Fibroblast of upper back skin (primary cell): Measurements from ENCODE around the gene PLEKHA3.
"Not testable (repeated sequence)": the region's sequence is repeated elsewhere in the genome, so short reads cannot be mapped to it uniquely, and the experiment has no call there.

Experiments used
- DNase-seq: peaks from one replicate; pipeline ENCODE4 v3.0.0-alpha.2; 2013

Gene PLEKHA3

DNA sequence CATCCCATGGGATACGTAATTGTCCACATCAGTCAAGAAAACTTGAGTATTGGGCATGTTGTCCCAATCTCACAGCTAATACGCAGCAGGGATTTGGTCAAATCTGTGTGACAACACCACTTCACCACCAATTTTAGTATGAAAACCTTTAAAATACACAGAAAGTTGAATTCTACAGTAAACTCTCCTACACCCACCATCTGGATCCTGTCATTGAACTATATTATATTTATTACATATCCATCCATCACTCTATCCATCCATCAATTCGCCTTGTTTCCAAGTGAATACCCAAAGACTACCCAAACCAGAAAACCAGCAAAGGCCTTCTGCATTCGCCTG is 1.0 kb upstream of the PLEKHA3 start:
- DNase-seq: no peak

DNA sequence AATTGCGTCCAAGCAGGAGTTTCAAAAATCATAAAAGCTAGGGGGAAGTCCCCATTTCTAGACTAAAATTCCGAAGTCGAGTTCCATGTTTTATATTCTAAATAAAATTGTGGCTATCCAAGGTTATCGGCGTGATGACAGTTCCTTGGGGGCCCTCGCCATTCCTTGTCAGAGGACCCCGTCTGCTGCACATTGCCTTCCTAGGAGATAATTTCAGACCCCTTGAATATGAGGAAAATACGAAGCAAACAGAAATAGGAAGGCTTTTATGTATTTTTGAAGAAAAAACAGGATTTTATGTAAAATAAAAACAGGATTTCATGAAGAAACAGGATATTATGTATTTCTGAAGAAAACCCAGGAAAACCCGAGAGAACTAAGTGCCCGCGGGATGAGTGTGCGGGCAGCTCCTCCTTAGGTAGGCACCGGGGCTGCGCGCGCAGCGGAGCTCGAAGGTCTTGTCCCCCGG is 465 bp upstream of the PLEKHA3 start:
- DNase-seq: no peak

- no peak for DNase-seq
Measured at GRCh38 chr2:178482437-178482836, 2.2 kb downstream of the PLEKHA3 start.

DNA sequence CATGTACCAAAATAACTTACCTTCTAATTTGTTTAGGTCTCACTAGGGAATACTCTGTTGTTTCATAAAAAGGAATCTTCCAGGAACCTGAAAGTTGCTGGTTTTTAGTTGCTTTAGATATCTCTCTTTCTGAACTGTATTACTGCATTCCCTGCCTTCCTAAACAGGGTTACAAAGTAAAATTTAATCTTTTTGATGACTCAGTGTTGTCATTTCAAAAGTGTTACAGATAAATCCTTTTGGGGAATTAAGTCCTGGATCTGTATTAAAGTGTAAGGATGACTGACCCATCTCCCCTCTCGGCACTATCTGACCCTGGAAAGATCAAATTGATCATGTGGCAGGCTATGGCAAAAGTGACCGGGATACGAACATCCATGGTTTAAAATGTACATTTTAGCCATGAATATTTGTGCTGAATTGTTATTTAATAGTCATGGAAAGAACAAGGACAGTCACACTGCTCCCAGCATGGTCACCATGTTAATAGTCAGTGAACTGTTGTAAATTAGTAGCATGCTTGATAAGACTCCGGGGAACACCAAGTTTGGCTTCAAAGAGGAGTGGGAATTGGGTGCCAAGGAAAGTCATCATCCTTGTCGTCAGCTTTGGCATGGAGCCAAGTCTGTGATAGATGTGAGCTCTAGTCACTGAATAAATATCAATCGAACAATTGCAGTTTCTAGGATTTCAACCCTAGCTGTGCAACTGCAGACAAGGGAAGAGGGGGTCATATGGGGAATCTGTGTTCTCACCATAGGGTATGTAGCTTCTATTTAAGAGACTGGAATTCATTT is 4.2 kb downstream of the PLEKHA3 start:
- DNase-seq: no peak

DNA sequence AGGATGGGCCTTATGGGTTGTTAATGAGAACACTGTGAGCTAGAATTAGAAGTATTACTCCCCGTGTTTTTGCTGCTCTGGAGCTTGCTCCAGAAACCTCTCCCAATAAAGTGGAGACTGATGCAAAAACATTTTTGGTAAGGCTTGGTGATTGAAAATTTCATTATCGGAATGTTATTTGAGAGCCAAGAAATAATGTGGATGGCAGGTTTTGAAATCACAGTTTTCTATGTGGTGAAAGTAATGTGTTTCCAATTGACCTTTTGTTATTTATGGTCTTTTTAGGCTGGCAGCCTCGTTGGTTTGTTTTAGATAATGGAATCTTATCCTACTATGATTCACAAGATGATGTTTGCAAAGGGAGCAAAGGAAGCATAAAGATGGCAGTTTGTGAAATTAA is 5.1 kb downstream of the PLEKHA3 start:
- no peak for DNase-seq

GRCh38 chr2:178491612-178492011 is 11.4 kb downstream of the PLEKHA3 start:
- DNase-seq: no peak

DNA sequence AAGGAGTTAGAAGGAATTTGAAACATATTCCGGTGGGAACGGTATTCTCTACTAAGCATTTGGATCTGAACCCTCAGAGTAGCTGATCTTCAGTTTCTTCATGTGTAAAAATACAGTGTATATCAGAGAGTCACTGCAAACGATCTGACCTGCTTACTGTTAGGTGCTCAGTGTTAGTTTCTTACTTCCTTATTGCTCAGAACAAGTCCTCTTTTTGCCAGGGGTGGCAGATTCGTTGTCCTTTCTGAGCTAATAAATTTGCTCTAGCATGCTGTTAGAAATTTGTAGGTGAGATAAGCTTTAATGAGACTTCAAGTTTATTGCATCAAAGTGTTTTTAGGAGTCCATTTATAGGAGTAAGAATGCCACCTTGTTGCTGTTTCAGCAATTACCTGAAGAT is 15.8 kb downstream of the PLEKHA3 start:
- DNase-seq: no peak

- no peak for DNase-seq
Measured at GRCh38 chr2:178498137-178498536, 17.9 kb downstream of the PLEKHA3 start.

- DNase-seq: no peak
Measured at GRCh38 chr2:178499640-178500039, 19.4 kb downstream of the PLEKHA3 start.

DNA sequence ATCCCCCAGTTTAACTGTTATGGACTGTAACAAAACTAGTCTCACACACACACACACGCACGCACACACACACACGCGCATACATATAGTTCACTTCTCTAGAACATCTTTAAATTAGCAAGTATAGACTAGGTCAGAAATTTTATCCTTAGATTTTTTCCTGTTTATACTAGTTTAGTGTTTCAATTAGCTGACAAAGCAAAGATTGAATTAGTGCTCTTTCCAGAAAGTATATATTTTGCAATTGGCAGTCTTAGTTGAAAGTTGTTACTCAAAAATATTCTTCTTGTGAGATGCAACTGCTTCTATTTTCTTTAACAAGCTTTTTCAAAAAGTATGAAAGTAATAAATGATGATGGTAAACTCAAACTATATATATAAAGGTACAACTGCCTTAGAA is 22.5 kb downstream of the PLEKHA3 start:
- DNase-seq: no peak

- no peak for DNase-seq
Measured at GRCh38 chr2:178506101-178506500, 25.8 kb downstream of the PLEKHA3 start.

GRCh38 chr2:178506524-178506923 is 26.3 kb downstream of the PLEKHA3 start:
- DNase-seq: no peak

DNA sequence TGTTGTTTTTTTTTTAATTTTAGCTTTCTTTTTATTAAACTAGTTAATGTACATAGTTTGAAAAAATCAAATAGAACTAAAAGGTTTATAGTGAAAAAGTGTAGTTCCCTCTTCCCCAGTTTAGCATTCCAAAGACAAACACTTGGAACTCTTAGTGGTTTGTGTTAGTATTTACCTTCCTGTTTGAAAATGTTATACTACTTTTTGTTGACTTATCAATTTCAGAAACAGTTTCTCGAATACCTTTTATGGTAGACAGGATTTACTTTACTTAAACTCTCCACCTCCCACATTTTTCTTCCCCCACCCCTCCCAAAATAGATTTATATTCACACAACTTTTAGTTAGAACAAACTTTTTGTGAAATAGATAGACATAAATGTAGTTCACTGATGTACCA is 26.7 kb downstream of the PLEKHA3 start:
- DNase-seq: no peak

DNA sequence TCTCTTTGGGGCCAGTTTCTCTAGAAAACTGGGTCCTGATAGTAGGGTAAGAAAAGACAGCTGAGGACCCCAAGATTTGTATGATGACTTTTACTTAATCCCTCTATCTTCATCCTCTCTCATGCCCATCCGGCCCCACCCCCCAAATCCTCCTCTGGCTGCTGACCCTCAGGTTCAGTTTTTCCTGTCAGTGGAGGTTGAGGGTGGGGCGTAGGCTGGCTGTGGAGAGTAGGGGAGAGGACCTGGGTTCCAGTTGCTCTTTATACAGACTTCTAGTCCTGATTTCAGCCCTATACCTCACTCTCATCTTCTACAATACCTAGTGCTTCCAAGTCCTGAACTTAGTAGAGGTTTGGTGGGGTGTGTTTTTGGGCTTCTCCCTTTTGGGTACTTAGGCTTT is 28.4 kb downstream of the PLEKHA3 start:
- DNase-seq: no peak

- DNase-seq: no peak
Measured at GRCh38 chr2:178510384-178510783, 30.1 kb downstream of the PLEKHA3 start.

DNA sequence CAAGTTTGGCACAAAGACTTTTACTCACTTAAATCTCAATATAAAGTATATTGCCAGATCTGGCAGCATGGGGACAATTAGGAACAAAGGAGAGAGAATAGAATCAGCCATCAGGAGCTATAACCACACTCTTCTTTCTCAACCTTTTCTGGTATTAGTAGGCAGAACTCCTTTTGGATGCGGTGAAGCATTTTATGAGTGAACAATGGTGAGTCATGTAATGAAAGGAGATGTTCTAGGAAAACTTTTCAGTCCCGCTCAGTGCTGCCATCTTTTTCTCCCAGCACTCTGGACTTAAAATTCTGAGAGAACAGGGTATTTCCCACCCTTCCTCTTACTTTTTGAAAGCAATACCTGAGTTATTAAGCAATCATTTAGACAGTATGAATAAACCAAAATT is 32.2 kb downstream of the PLEKHA3 start:
- peak; percentile 13 for DNase-seq

DNA sequence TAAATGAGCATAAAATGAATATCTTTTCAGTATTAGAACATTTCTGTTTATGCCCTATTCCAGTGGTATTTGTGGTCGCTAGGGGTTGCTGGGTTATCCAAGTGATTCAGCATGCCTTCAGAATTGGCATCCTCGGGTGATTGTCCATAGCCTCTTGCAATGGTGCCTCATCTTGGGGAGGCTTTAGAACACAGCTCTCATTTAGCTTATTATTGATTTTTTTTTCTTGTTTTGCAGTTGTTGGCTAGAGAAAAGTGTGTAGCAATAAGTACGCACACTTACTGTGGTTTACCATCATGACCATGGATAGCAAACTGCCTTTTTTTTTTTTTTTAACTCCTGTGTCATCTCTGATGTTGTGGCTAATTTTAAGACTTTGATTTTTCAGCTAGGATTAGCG is 33.6 kb downstream of the PLEKHA3 start:
- DNase-seq: no peak

- peak; percentile 66 for DNase-seq
Measured at GRCh38 chr2:178514664-178515063, 34.4 kb downstream of the PLEKHA3 start.

GRCh38 chr2:178517496-178517895 is 37.2 kb downstream of the PLEKHA3 start:
- DNase-seq: peak; percentile 49

DNA sequence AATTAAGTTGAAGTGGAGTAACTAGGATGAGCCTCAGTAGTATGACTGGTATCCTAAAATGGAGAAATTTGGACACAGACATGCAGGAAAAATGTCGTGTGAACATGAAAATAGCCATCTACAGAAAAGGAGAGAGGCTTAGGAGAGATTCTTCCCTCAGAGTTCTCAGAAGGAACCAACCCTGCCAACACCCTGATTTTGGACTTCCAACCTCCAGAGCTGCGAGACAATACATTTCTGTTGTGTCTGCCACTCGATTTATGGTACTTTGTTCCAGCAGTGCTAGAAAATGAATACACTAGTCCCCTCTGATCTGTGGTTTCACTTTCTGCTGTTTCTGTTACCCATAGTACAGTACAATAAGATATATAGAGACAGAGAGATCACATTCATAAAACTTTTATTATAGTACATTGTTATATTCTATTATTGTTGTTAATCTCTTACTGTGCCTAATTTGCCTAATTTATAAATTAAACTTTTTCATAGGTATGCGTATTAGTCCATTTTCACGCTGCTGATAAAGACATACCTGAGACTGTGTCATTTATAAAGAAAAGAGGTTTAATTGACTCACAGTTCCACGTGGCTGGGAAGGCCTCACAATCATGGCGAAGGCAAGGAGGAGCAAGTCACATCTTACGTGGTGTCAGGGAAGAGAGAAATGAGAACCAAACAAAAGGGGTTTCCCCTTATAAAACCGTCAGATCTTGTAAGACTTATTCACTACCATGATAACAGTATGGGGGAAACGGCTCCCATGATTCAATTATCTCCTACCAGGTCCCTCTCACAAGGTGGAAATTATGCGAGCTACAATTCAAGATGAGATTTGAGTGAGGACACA is 41.3 kb downstream of the PLEKHA3 start:
- DNase-seq: no peak

GRCh38 chr2:178522950-178523595 is 42.8 kb downstream of the PLEKHA3 start:
- DNase-seq: peak; percentile 84

DNA sequence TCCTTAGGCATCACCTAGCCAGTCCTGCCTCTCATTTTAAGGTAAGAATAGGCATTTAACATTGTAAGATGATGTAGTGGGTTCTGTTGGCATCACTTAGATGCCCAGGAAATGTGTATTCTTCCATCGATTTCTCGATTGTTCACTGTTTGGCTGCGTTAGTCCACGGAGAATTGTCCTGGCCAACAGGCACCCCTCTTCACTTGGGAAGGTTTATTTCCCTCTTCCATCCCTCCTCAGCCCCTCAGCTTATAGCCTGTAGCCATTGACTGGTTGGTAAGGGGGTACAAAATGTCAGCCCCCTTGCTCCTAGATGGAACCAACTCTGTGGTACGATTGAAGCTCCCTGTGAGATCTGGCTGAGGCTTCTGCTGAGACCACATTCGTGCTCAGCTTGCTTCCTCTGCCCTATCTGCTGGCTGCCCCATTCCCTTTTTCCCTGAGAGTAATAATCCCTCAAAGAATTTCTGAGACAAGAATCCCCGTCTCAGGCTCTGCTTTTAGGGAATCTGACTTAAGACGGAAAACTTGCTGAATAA is 43.4 kb downstream of the PLEKHA3 start:
- DNase-seq: no peak

- DNase-seq: not testable (repeated sequence)
Measured at GRCh38 chr2:178525010-178525409, 44.8 kb downstream of the PLEKHA3 start.
